Psoas muscle (tissue), 8 donors: ENCODE results near the gene NPIPA1. TPM values are rescaled to one million over a fixed set of nuclear protein-coding genes. Genes with fewer than 3 reads are reported as not detected.
A peak's percentile ranks its signal among the peaks of the same experiment; 100 is the strongest.
"Not testable (repeated sequence)": the region's sequence is repeated elsewhere in the genome, so short reads cannot be mapped to it uniquely, and the experiment has no call there.

Experiments used
- ATAC-seq, 4 donors: fragments of 200-7000 bp; cut with Tn5 transposase; one replicate each; pipeline ENCODE4 v1.9.1; 2020; ENCODE audit warnings: moderate library complexity in 3 of 4, mild to moderate bottlenecking in 2 of 4
- DNase-seq, 2 donors: peaks; one replicate each; pipeline ENCODE4 v3.0.0-alpha.2; 2020
- H3K27ac ChIP-seq: fragments of 200-600 bp; one replicate; pipeline ENCODE4 v1.8.0; 2022
- H3K27me3 ChIP-seq, 3 donors: fragments of 200-600 bp in 1 of 3; one replicate each; pipeline versions ENCODE4 v1.6.1 to v1.8.0; 2013 to 2022; ENCODE audit warnings: low read length in 2 of 3, mild to moderate bottlenecking in 2 of 3, moderate library complexity in 1 of 3; ENCODE audit not compliant: insufficient read depth in 3 of 3
- H3K36me3 ChIP-seq, 2 donors: fragments of 200-600 bp in 1 of 2; one replicate each; pipeline versions ENCODE4 v1.6.1 to v1.8.0; 2013 to 2022; ENCODE audit warnings: low read depth in 1 of 2, mild to moderate bottlenecking in 1 of 2, moderate library complexity in 1 of 2; ENCODE audit not compliant: insufficient read depth in 1 of 2
- H3K4me1 ChIP-seq: fragments of 200-600 bp; one replicate; pipeline ENCODE4 v1.8.0; 2022
- H3K4me3 ChIP-seq: fragments of 200-600 bp; one replicate; pipeline ENCODE4 v1.8.0; 2022; ENCODE audit warnings: mild to moderate bottlenecking
- H3K9me3 ChIP-seq: fragments of 200-600 bp; one replicate; pipeline ENCODE4 v1.8.0; 2022
- WGBS, 3 donors: extraction: QIAGEN DNeasy Blood & Tissue Kit; methylation state at CpG; one replicate each; pipeline versions ENCODE4 v1.1.6 to v1.1.7; 2013; 5-methylcytosine and 5-hydroxymethylcytosine counted together
- intact Hi-C, 2 donors: fragments of 100-400 bp; cut with DNase I; formaldehyde crosslinking; loops; one replicate each; pipeline versions ENCODE4 v1.11.0 to v1.14.2; 2022
- polyA plus RNA-seq, 3 donors: library from polyadenylated mRNA; stranded (reverse); fragments of 200-250 nt; gene quantifications; one replicate each; pipeline ENCODE4 v1.2.3, GENCODE V29; 2013
- total RNA-seq, 4 donors: library from RNA; stranded (reverse); fragmentation: NEBNext Ultra II Directional in 2 of 4; extraction: Animal tissue kit (Norgen Biotek cat#: 25700) in 2 of 4; gene quantifications; one replicate each; pipeline versions ENCODE4 v1.2.1 to v1.2.4, GENCODE V29; 2021 to 2023
- TF ChIP-seq, protein P1 (sequence below): fragments of 200-600 bp; IDR thresholded peaks from one replicate; pipeline ENCODE4 v1.8.0; 2022; ENCODE audit warnings: antibody characterized with exemption
- donor health status: healthy with polysubstance abuse.
- donor health status: DM: no; HTN: no; CAD: no; lungs with moderate emphysema.
- donor health status: Bipolar disorder and iron deficiency.
- donor health status: healthy.
- donor health status: DM: yes; HTN: yes; CAD: no.
- donor health status: DM: no; HTN: no; CAD: no.
- donor health status: DM: no; HTN: no; CAD: no.
- donor health status: DM: yes; HTN: yes; CAD: no.

The NPIPA1 gene
- total and polyA plus RNA-seq, 7 donors, result 34.0 to 58.5 (median 45.4) TPM

- 79 to 80% (median 79%) methylated on average over 8 of the region's 8 CpGs for WGBS, 3 donors
- ATAC-seq, result peak in 2 of 4 donors; percentile 14 to 31
- Histone ChIP-seq H3K4me3 (no peak overlapping the region), H3K27me3 (no peaks in the 10 kb centered on the region), H3K36me3 (no peaks in the 10 kb centered on the region), H3K4me1 (no peaks in the 10 kb centered on the region), H3K9me3 (no peaks in the 10 kb centered on the region), H3K27ac (no peak overlapping the region)
- TF ChIP-seq, protein P1, sequence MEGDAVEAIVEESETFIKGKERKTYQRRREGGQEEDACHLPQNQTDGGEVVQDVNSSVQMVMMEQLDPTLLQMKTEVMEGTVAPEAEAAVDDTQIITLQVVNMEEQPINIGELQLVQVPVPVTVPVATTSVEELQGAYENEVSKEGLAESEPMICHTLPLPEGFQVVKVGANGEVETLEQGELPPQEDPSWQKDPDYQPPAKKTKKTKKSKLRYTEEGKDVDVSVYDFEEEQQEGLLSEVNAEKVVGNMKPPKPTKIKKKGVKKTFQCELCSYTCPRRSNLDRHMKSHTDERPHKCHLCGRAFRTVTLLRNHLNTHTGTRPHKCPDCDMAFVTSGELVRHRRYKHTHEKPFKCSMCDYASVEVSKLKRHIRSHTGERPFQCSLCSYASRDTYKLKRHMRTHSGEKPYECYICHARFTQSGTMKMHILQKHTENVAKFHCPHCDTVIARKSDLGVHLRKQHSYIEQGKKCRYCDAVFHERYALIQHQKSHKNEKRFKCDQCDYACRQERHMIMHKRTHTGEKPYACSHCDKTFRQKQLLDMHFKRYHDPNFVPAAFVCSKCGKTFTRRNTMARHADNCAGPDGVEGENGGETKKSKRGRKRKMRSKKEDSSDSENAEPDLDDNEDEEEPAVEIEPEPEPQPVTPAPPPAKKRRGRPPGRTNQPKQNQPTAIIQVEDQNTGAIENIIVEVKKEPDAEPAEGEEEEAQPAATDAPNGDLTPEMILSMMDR, result no peak
- no peak for DNase-seq
- intact Hi-C loops, result no loop called here
These were observed 26.3 kb downstream of the NPIPA1 start for GRCh38 chr16:14963281-14964173.

DNA sequence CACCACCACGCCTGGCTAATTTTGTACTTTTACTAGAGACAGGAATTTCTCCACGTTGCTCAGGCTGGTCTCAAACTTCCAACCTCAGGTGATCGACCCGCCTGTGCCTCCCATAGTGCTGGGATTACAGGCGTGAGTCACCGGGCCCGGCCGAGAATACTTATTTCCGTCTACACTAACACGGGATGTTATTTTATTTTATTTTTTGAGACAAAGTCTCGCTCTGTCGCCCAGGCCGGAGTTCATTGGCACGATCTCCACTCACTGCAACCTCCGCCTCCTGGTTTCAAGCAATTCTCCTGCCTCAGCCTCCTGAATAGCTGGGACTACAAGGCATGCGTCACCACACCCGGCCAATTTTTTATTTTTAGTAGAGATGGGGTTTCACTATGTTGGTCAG is 28.1 kb downstream of the NPIPA1 start:
- H3K9me3 ChIP-seq, result no peaks in the 10 kb centered on the region
- no peaks in the 10 kb centered on the region for H3K36me3 ChIP-seq
- 89 to 91% (median 91%) methylated on average over 17 of the region's 17 CpGs for WGBS, 3 donors
- no peak for ATAC-seq
- intact Hi-C loops, result no loop called here
- TF ChIP-seq, protein P1, result no peak
- DNase-seq, result no peak
- H3K4me3 ChIP-seq, result no peak overlapping the region
- no peak overlapping the region for H3K27ac ChIP-seq
- no peaks in the 10 kb centered on the region for H3K4me1 ChIP-seq
- H3K27me3 ChIP-seq, result no peaks in the 10 kb centered on the region

GRCh38 chr16:14969795-14970194 is 32.6 kb downstream of the NPIPA1 start:
- H3K27me3 ChIP-seq, ATAC-seq, H3K36me3 ChIP-seq, H3K4me1 ChIP-seq, H3K4me3 ChIP-seq, H3K27ac ChIP-seq, intact Hi-C loops, H3K9me3 ChIP-seq, DNase-seq: not testable (repeated sequence)
- WGBS, 3 donors, result 92 to 96% (median 94%) methylated on average over 3 of the region's 3 CpGs

GRCh38 chr16:14971621-14972228 is 34.5 kb downstream of the NPIPA1 start:
- H3K9me3 ChIP-seq, DNase-seq, H3K27me3 ChIP-seq, ATAC-seq, H3K36me3 ChIP-seq, H3K27ac ChIP-seq, H3K4me1 ChIP-seq, H3K4me3 ChIP-seq, intact Hi-C loops: not testable (repeated sequence)
- 92 to 95% (median 94%) methylated on average over 12 of the region's 12 CpGs for WGBS, 3 donors

- intact Hi-C loops, H3K4me1 ChIP-seq, H3K27me3 ChIP-seq, ATAC-seq, H3K27ac ChIP-seq, DNase-seq, H3K9me3 ChIP-seq, H3K36me3 ChIP-seq: not testable (repeated sequence)
- 65 to 72% (median 72%) methylated on average over 12 to 14 of the region's 14 CpGs for WGBS, 3 donors
- peak overlapping the region; percentile 81 for H3K4me3 ChIP-seq
These were observed 36.6 kb downstream of the NPIPA1 start for GRCh38 chr16:14973785-14974322.

- peak overlapping the region; percentile 81 for H3K4me3 ChIP-seq
- H3K27me3 ChIP-seq, H3K4me1 ChIP-seq, H3K9me3 ChIP-seq, H3K36me3 ChIP-seq, intact Hi-C loops, DNase-seq, ATAC-seq: not testable (repeated sequence)
- WGBS, 3 donors, result 6 to 7% (median 7%) methylated on average over 7 of the region's 7 CpGs
- peak overlapping the region; percentile 83 for H3K27ac ChIP-seq
These were observed 37.0 kb downstream of the NPIPA1 start for GRCh38 chr16:14974331-14974655.

DNA sequence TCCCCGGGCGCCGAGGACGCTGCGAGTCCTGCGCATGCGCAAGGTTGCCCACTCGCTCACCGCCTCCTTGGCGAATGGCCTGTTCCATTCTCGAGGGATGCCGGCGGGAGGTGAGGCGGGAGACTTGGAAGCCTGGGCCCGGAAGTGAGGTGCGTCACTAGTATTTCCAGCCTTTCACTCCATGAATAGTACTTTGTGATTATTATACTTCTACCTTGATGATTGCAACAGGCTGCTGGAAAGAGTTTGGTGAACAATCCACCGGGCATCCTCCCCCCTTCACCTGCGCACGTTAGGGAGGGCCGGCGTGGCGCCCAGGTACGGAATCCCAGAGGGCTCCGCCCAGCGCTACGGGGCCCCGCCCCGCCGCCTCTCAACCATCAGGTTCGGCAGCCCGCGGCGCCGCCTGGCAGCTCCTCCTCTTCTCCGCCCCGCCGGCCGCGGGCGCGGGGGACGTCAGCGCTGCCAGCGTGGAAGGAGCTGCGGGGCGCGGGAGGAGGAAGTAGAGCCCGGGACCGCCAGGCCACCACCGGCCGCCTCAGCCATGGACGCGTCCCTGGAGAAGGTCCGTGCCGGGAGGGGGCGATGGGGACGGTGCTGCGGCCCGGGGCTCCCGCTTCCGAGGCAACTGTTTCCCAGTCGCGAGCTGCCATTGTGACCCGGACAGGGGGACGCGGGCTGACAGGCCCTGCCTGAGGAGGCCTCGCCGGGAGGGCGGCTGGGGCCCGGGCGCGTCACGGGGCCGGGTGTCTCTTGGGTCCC is 37.6 kb downstream of the NPIPA1 start, which contains the start of gene PDXDC1:
Gene PDXDC1 (plus strand): TSS at position 371 of the 762 bp plus-strand sequence. CDS start 174 bp downstream, at position 545.
- 0 to 1% (median 1%) methylated on average over 61 to 74 of the region's 74 CpGs for whole genome bisulfite sequencing, 3 donors
- peak within 1 kb of the TSS; percentile 83 for H3K27ac ChIP-seq
- H3K4me3 ChIP-seq, result peak within 1 kb of the TSS; percentile 81
- H3K36me3 ChIP-seq, H3K9me3 ChIP-seq, H3K27me3 ChIP-seq, H3K4me1 ChIP-seq, intact Hi-C loops: not testable (repeated sequence)
- DNase-seq, result peak; percentile 94 to 95
- peak; percentile 94 to 96 (median 95) for ATAC-seq

GRCh38 chr16:14975418-14976194 is 38.4 kb downstream of the NPIPA1 start:
- Histone ChIP-seq H3K27ac (peak overlapping the region; percentile 83), H3K4me3 (peak overlapping the region; percentile 81)
- H3K4me1 ChIP-seq, H3K36me3 ChIP-seq, H3K27me3 ChIP-seq, intact Hi-C loops, H3K9me3 ChIP-seq: not testable (repeated sequence)
- ATAC-seq (peak; percentile 16 to 48 (median 40)), DNase-seq (peak in 1 of 2 donors; percentile 53)
- 5 to 9% (median 5%) methylated on average over 33 to 46 of the region's 47 CpGs for WGBS, 3 donors
